Stimulated activated CD4-positive, alpha-beta T cell treated with anti-CD3 and anti-CD28 coated beads, TNF-alpha, amount 100 ng/mL, for 24 hours (primary cell): ENCODE results near the gene PSMC1.

Experiments
- DNase-seq, 3 experiments: peaks; one replicate each; pipeline ENCODE4 v3.0.0-alpha.2; 2020; ENCODE audit warnings: low read depth in 3 of 3

Gene PSMC1

DNA sequence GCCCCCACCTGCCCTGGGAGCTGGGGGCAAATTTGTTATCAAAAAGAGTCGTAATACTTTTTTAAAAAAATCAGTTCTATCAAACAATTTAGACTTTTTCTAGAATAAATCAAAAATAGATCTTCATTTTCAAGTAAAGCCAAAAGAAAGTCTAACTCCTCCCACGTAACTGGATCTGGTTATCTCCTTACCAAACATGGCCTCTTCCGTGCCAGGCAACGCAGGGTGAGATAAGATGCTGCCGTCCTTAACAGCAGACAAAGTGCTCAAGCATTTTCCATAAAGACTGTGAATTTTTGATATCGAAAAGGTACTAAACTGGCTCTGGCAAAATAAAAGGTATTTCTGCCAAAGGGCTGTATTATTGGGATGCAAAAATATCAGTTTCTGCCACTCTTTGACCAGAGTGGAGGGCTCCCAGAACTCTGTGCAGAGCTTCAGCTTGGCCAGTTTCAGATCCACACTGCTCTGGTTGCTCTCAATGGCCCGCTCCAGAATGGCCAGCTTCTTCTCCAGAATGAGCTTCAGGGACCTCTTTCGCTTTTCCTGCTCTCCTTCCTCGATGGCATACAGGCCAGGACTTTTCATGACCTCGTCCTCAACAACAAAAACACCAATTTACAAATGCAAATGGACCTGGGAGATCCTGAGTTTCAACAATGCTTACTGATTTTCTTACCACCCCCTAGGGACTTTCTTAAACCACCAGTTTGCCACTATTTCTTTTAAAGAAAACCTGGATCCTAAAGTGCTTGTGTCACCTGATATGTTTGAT lies 46.4 kb downstream of the PSMC1 start:
- DNase-seq = no peak

DNA sequence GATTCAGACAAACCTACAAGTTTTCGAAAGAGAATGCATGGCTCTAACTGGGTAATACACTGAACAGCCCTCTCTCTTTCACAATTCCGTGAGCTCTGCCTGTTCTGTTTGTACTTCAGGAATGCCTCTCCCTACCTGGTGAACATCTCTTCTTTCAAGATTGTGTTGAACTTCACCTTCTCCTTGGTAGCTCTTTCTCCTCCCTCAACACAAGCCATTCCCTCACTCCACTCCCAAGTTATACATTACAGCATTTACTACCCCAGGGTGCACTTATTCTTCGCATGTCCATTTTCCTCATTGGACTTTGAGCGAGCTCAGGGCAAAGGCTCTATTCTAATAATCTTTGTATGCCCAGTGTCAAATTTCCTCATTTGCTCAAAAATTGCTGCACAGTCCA lies 47.1 kb downstream of the PSMC1 start:
- DNase-seq = no peak

DNA sequence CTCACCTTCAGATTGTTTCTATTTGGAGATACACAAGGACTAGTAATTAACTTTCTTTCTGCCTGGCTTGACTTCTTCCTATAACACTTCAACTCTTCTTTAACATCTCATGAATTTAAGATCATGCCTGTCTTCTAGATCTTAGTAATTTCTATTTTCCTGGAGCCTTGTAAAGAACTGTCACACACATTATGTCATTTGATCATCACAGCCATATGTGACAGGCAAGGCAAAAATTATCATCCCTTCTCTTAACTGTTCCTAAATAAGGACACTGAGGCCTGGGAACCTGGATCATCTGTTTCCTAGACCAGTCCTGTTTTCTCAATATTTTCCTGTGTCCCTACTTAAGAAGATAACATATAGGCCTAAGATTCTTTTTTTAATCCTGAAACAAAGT lies 48.1 kb downstream of the PSMC1 start:
- DNase-seq = no peak

DNA sequence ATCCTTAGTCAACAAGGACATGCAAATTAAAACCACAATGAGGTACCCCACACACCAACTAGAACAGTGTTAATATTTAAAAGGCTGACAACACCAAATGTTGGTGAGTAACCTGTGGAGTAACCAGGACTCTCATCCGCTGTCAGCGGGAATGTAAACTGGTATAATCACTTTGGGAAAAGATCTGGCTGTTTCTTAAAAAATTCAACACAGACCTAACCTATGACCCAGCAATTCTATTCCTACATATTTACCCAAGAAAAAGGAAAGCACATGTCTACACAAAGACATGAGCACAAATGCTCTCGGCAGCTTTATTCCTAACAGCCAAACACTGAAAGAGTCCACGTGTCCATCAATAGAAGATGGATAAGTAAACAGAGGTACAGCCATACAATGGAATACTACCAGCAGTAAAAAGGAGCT lies 48.8 kb downstream of the PSMC1 start:
- no peak for DNase-seq

DNA sequence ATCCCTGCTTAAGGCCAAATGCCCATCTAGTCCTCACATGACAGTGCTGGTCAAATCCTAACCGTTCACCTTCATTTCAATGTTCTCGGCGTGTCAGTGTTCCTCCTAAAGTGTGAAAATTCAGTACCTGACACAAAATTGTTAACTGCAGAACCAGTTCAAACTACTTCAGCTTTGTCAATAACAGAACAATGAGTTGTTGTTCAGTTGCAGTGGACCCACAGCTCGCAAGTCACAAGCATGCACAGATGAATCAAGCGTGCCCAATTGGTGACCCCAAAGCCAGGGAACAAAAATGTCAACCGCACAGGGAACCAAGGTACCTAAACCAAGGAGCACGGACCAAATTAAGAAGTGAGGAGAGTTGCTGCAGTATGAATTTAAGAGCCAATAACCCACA lies 52.2 kb downstream of the PSMC1 start:
- no peak for DNase-seq

DNA sequence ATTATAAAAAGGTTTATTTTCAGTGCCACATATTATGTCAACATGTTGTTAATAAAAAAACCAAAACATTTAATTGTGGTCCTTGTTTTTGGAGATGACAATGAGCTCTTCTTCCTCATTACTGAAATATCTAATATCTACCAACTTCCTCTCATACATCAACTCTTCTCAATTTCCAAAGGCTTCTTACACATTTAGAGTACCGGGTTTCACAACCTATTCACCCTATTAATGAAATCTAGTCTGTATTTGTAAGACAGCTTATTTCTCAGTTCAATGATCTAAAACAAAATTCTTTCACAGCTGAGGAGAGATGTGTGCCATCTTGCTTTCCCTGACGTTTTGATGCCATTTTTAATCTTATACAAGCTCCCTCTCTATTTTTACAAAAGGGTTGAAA lies 60.9 kb downstream of the PSMC1 start:
- no peak for DNase-seq

DNA sequence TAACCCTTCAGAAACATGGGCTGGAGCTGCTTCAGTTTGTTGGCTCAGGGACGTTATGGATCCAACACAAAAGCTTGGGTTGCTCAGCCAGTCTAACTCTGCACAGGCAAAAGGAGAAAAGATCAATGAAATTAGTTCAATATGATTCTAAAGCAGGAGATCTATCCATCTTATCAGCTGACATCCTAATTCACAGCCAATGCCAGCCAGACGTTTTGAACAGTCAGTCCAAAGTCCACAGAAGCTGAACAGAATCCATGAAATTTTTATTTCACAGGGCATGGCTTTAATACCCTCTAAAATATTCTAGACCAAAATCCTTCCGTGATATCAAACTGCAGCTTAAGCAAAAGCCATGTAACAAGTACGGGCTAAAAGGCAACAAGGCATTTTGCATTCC lies 61.7 kb downstream of the PSMC1 start:
- no peak for DNase-seq

DNA sequence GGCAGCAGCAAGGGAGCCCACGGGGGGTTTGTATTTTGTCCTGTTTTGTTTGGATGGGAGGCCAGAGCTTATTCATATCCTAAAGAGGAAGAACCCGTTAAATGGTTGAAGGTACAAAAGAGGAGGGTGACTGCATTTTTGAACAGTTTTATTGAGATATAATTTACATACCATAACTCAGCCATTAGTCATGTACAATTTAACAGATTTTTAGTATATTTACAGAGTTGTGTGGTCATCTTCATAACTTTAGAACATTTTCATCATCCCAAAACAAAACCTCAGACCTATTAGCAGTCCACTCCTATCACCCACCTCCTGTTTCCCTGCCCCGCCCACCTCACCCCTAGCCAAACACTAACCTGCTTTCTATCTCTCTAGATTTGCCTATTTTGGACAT lies 62.8 kb downstream of the PSMC1 start:
- no peak for DNase-seq

DNA sequence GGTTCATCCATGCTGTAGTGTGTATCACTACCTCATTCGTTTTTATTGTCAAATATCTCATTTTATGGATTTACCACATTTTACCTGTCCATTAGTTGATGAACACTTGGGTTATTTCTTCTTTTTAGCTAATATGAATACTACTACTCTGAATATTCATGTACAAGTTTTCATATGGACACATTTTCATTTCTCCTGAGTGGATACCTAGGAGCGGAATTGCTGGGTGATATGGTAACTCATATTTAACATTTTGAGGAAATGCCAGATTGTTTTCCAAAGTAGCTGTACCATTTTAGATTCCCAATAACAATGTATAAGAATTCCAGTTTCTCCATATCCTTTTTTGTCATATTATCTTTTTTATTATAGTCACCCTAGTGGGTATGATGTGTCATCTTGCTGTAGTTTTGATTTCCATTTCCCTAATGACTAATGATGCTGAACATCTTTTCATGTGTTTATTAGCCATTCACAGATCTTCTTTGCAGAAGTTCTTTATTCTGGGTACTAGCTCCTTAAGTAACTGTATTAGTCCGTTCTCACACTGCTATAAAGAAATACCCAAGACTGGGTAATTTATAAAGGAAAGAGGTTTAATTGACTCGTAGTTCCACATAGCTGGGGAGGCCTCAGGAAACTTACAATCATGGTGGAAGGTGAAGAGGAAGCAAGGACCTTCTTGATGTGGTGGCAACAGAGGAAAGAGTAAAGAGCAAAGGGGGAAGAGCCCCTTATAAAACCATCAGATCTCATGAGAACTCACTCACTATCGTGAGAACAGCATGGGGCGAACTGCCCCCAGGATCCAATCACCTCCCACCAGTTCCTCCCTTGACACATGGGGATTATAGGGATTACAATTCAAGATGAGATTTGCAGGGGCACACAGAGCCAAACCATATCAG lies 63.5 kb downstream of the PSMC1 start:
- DNase-seq = no peak

DNA sequence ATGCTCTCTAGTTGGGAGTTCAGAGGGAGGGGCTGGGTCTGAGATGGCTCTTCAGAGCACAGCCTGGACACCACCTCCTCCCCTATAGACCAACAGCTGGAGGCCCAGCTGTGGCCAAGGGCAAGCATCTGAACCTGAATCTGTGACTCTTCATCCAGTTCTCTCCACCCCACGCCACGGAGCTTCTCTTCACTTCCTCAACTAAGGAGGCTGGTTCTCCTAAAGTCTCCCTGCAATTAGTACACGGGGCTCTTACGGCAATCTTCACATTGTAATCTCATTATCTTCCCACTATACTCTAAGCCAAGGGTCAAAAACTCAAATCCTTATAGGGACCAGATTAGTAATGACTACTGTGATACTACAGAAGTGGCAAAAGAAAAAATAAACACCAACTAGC lies 65.5 kb downstream of the PSMC1 start:
- DNase-seq = no peak
